ENCODE measurements around the gene HOXA9.

GRCh38 chr7:27162561-27163287 lies 2.6 kb downstream of the HOXA9 start:
- TF ChIP-seq, protein P1, sequence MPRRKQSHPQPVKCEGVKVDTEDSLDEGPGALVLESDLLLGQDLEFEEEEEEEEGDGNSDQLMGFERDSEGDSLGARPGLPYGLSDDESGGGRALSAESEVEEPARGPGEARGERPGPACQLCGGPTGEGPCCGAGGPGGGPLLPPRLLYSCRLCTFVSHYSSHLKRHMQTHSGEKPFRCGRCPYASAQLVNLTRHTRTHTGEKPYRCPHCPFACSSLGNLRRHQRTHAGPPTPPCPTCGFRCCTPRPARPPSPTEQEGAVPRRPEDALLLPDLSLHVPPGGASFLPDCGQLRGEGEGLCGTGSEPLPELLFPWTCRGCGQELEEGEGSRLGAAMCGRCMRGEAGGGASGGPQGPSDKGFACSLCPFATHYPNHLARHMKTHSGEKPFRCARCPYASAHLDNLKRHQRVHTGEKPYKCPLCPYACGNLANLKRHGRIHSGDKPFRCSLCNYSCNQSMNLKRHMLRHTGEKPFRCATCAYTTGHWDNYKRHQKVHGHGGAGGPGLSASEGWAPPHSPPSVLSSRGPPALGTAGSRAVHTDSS (tag by site-specific recombination; IDR thresholded peaks at IDR 0.05) = no peak
- no peak for TF ChIP-seq MZF1 (tag by site-specific recombination; IDR thresholded peaks at IDR 0.05; ENCODE audit: borderline replicate concordance)
- TF ChIP-seq, protein P2, sequence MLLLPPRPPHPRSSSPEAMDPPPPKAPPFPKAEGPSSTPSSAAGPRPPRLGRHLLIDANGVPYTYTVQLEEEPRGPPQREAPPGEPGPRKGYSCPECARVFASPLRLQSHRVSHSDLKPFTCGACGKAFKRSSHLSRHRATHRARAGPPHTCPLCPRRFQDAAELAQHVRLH (tag by site-specific recombination; IDR thresholded peaks at IDR 0.05) = no peak
- TF ChIP-seq ZNF621 (tag by site-specific recombination; IDR thresholded peaks at IDR 0.05) = no peak
- TF ChIP-seq ZFHX2 (tag by site-specific recombination; conservative IDR thresholded peaks at IDR 0.05) = no peak
- TF ChIP-seq, protein P3, sequence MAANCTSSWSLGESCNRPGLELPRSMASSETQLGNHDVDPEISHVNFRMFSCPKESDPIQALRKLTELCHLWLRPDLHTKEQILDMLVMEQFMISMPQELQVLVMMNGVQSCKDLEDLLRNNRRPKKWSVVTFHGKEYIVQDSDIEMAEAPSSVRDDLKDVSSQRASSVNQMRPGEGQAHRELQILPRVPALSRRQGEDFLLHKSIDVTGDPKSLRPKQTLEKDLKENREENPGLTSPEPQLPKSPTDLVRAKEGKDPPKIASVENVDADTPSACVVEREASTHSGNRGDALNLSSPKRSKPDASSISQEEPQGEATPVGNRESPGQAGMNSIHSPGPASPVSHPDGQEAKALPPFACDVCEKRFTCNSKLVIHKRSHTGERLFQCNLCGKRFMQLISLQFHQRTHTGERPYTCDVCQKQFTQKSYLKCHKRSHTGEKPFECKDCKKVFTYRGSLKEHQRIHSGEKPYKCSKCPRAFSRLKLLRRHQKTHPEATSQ (tag by site-specific recombination; IDR thresholded peaks at IDR 0.05) = no peak
- TF ChIP-seq, protein P4, sequence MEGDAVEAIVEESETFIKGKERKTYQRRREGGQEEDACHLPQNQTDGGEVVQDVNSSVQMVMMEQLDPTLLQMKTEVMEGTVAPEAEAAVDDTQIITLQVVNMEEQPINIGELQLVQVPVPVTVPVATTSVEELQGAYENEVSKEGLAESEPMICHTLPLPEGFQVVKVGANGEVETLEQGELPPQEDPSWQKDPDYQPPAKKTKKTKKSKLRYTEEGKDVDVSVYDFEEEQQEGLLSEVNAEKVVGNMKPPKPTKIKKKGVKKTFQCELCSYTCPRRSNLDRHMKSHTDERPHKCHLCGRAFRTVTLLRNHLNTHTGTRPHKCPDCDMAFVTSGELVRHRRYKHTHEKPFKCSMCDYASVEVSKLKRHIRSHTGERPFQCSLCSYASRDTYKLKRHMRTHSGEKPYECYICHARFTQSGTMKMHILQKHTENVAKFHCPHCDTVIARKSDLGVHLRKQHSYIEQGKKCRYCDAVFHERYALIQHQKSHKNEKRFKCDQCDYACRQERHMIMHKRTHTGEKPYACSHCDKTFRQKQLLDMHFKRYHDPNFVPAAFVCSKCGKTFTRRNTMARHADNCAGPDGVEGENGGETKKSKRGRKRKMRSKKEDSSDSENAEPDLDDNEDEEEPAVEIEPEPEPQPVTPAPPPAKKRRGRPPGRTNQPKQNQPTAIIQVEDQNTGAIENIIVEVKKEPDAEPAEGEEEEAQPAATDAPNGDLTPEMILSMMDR (tag by site-specific recombination; IDR thresholded peaks at IDR 0.05) = no peak
- no peak for TF ChIP-seq ZFP37 (tag by site-specific recombination; IDR thresholded peaks at IDR 0.05)
